Large intestine (tissue), 3 donors: ENCODE data around the gene GSAP. TPM values are rescaled to one million over a fixed set of nuclear protein-coding genes. Genes with fewer than 3 reads are reported as not detected.
A peak's percentile ranks its signal among the peaks of the same experiment; 100 is the strongest.

Experiments
- DNase-seq, 2 donors: peaks; one replicate each; pipeline versions ENCODE4 v3.0.0 to v3.0.0-alpha.2; 2013
- H3K27ac ChIP-seq: one replicate; pipeline ENCODE4 v1.5.1; 2013; ENCODE audit warnings: low read length
- H3K27me3 ChIP-seq: 2 replicates; pipeline ENCODE4 v1.6.1; 2013; ENCODE audit warnings: low read length; ENCODE audit not compliant: control insufficient read depth, insufficient read depth
- H3K36me3 ChIP-seq: 2 replicates; pipeline ENCODE4 v1.6.1; 2013; ENCODE audit warnings: low read length; ENCODE audit not compliant: control insufficient read depth, insufficient read depth
- H3K4me1 ChIP-seq: one replicate; pipeline ENCODE4 v1.6.1; 2013; ENCODE audit warnings: low read length; ENCODE audit not compliant: control insufficient read depth, insufficient read depth
- H3K4me3 ChIP-seq: one replicate; pipeline ENCODE4 v1.5.1; 2013; ENCODE audit warnings: low read length
- H3K9me3 ChIP-seq: one replicate; pipeline ENCODE4 v1.6.1; 2013; ENCODE audit warnings: mild to moderate bottlenecking, low read depth, low read length, moderate library complexity; ENCODE audit not compliant: control insufficient read depth
- WGBS: methylation state at CpG from one replicate; pipeline ENCODE4 v1.1.5; 2013; ENCODE audit warnings: low lambda C conversion rate; ENCODE audit not compliant: insufficient coverage; 5-methylcytosine and 5-hydroxymethylcytosine counted together
- polyA plus RNA-seq: library from polyadenylated mRNA; unstranded; fragments of 120-200 nt; gene quantifications from one replicate; pipeline ENCODE4 v1.2.1, GENCODE V29; 2013

The GSAP gene
- polyA plus RNA-seq, 1 donor: 13.6 TPM

GRCh38 chr7:77331938-77332695 lies 84.0 kb downstream of the GSAP start:
- H3K9me3 ChIP-seq: no peaks in the 10 kb centered on the region
- no CpG with 5 or more reads among the region's 3 CpGs for WGBS
- H3K27me3 ChIP-seq: no peaks in the 10 kb centered on the region
- H3K4me3 ChIP-seq: no peak overlapping the region
- H3K36me3 ChIP-seq: no peaks in the 10 kb centered on the region
- DNase-seq: peak; percentile 68 to 70
- no peaks in the 10 kb centered on the region for H3K4me1 ChIP-seq
- no peak overlapping the region for H3K27ac ChIP-seq

GRCh38 chr7:77330169-77330882 lies 85.8 kb downstream of the GSAP start:
- DNase-seq: no peak
- no peak overlapping the region for H3K4me3 ChIP-seq
- no peaks in the 10 kb centered on the region for H3K27me3 ChIP-seq
- no peaks in the 10 kb centered on the region for H3K9me3 ChIP-seq
- no peak overlapping the region for H3K27ac ChIP-seq
- no peaks in the 10 kb centered on the region for H3K36me3 ChIP-seq
- no peaks in the 10 kb centered on the region for H3K4me1 ChIP-seq
- WGBS: no CpG with 5 or more reads among the region's 6 CpGs

GRCh38 chr7:77329466-77330168 lies 86.5 kb downstream of the GSAP start:
- Histone ChIP-seq H3K4me3 (no peak overlapping the region), H3K4me1 (no peaks in the 10 kb centered on the region), H3K36me3 (no peaks in the 10 kb centered on the region), H3K27ac (no peak overlapping the region), H3K9me3 (no peaks in the 10 kb centered on the region), H3K27me3 (no peaks in the 10 kb centered on the region)
- DNase-seq: no peak
- 95% methylated on average over 3 of the region's 4 CpGs for WGBS

GRCh38 chr7:77328669-77329068 lies 87.5 kb downstream of the GSAP start:
- no CpG with 5 or more reads among the region's 1 CpG for WGBS
- Histone ChIP-seq H3K4me1 (no peaks in the 10 kb centered on the region), H3K27ac (no peak overlapping the region), H3K36me3 (no peaks in the 10 kb centered on the region), H3K9me3 (no peaks in the 10 kb centered on the region), H3K27me3 (no peaks in the 10 kb centered on the region), H3K4me3 (no peak overlapping the region)
- DNase-seq: no peak

GRCh38 chr7:77327932-77328628 lies 88.1 kb downstream of the GSAP start:
- no CpG with 5 or more reads among the region's 6 CpGs for WGBS
- no peak for DNase-seq
- H3K9me3 ChIP-seq: no peaks in the 10 kb centered on the region
- H3K4me1 ChIP-seq: no peaks in the 10 kb centered on the region
- H3K27ac ChIP-seq: no peak overlapping the region
- no peaks in the 10 kb centered on the region for H3K36me3 ChIP-seq
- no peak overlapping the region for H3K4me3 ChIP-seq
- H3K27me3 ChIP-seq: no peaks in the 10 kb centered on the region

GRCh38 chr7:77327067-77327931 lies 88.8 kb downstream of the GSAP start:
- no peaks in the 10 kb centered on the region for H3K9me3 ChIP-seq
- H3K27me3 ChIP-seq: no peaks in the 10 kb centered on the region
- 64% methylated on average over 4 of the region's 12 CpGs for WGBS
- no peak overlapping the region for H3K27ac ChIP-seq
- H3K4me3 ChIP-seq: no peak overlapping the region
- H3K36me3 ChIP-seq: no peaks in the 10 kb centered on the region
- peak; percentile 27 to 29 for DNase-seq
- no peaks in the 10 kb centered on the region for H3K4me1 ChIP-seq

- H3K27ac ChIP-seq: no peak overlapping the region
- no peak overlapping the region for H3K4me3 ChIP-seq
- no peaks in the 10 kb centered on the region for H3K4me1 ChIP-seq
- H3K36me3 ChIP-seq: no peaks in the 10 kb centered on the region
- DNase-seq: no peak
- H3K27me3 ChIP-seq: no peaks in the 10 kb centered on the region
- H3K9me3 ChIP-seq: no peaks in the 10 kb centered on the region
- no CpG with 5 or more reads among the region's 3 CpGs for WGBS
These were observed 90.0 kb downstream of the GSAP start for GRCh38 chr7:77326131-77326530.

- H3K36me3 ChIP-seq: peaks cover 3% of the 10 kb centered on the region
- no peaks in the 10 kb centered on the region for H3K9me3 ChIP-seq
- no peak overlapping the region for H3K4me3 ChIP-seq
- WGBS: 80% methylated on average over 1 of the region's 2 CpGs
- H3K27me3 ChIP-seq: no peaks in the 10 kb centered on the region
- H3K4me1 ChIP-seq: no peaks in the 10 kb centered on the region
- DNase-seq: no peak
- H3K27ac ChIP-seq: no peak overlapping the region
These were observed 94.8 kb downstream of the GSAP start for GRCh38 chr7:77321300-77321699.

GRCh38 chr7:77320714-77321113 lies 95.4 kb downstream of the GSAP start:
- H3K9me3 ChIP-seq: no peaks in the 10 kb centered on the region
- DNase-seq: no peak
- H3K36me3 ChIP-seq: peaks cover 3% of the 10 kb centered on the region
- no peaks in the 10 kb centered on the region for H3K27me3 ChIP-seq
- H3K27ac ChIP-seq: no peak overlapping the region
- no CpG with 5 or more reads among the region's 2 CpGs for WGBS
- no peak overlapping the region for H3K4me3 ChIP-seq
- H3K4me1 ChIP-seq: no peaks in the 10 kb centered on the region
